ENCODE measurements around the gene COPS6.
A peak's percentile ranks its signal among the peaks of the same experiment; 100 is the strongest.

COPS6 gene

DNA sequence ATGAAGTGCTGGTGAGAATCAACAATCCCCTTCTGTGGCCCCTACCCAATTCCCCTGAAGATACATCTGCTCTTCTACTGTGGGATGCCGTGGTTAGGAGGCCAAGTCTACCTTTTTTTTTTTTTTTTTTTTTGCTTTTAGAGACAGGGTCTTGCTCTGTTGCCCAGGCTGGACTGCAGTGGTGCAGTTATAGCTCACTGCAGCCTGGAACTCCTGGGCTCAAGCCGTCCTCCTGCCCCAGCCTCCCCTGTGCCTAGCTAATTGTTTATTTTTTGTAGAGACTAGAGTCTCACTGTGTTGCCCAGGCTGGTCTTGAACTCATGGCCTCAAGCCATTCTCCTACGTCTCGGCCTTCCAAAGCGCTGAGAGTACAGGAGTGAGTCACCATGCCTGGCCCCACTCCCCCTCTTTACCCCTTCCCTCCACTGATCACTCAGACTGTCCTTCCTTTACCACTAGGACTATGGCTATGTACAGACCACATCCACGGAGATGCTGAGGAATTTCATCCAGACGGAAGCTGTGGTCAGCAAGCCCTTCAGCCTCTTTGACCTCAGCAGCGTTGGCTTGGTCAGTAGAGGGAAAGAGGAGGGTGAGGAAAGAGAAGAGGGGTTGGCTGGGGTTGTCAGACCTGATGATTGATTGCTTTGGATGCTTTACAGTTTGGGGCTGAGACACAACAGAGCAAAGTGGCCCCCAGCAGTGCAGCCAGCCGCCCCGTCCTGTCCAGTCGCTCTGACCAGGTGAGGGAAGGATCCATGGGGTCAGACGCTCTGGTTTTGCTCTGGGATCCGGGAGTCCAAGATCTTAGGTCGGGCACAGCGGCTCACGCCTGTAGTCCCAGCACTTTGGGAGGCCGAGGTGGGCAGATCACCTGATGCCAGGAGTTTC is 14.4 kb downstream of the COPS6 start:
- no peak for DNase-seq

DNA sequence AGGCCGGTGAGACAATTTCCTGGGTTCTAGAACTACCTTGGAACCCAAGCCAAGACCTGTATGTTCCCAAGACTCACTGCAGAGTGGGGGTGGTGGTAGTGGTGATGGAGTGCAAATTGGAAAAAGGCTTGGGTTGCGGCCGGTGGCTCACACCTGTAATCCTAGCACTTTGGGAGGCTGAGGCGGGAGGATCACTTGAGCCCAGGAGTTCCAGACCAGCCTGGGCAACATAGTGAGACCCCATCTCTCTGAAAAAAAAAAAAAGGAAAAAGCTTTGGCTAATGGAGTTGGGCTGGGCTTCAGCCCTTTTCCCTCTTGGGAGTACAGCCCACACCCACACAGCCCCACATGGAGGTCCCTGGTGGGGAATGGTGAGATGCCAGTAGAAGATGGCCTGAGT is 16.8 kb downstream of the COPS6 start:
- DNase-seq: no peak

DNA sequence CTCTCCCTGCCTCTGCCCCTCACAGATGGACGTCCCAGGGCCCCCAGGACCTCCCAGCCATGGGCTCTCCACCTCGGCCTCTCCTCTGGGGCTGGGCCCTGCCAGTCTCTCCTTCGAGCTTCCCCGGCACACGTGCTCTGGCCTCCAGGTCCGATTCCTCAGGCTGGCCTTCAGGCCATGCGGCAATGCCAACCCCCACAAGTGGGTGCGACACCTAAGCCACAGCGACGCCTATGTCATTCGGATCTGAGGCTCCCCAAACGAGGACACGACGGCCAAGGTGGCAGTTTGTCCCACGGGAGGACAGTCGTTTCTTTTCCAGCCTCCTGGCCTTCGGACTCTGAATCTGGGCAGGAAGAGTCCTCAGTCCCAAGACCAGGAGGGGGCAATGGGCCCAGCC is 17.9 kb downstream of the COPS6 start:
- no peak for DNase-seq

DNA sequence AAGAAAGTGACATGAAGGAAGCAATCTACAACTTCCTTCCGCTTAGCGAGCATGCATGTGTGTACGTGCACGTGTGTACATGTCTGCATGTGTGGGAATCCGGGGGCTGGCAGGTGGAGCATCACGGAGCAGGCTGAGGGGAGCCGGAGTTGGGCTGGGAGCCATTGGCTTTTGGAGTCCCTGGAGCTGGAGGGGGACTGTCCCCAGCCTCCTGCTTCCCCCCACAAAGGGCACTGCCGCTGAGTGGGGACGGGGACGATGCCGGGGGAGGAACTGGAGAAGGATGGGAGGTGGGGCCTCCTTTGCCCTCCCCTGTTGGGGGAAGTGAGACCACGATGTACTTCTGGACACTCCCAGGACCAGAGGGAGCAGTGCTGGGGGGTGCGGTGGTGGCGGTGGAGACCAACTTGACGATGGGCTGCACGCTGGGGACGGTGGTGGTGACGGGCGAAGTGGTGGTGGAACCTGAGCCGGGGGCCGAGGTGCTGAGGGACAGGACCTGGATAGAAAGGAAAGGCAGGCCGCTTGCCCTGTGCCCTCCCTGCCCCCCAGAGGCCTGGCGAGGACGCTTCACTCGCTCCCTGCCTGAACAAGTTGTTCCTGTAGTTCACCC is 18.5 kb downstream of the COPS6 start:
- DNase-seq: no peak

DNA sequence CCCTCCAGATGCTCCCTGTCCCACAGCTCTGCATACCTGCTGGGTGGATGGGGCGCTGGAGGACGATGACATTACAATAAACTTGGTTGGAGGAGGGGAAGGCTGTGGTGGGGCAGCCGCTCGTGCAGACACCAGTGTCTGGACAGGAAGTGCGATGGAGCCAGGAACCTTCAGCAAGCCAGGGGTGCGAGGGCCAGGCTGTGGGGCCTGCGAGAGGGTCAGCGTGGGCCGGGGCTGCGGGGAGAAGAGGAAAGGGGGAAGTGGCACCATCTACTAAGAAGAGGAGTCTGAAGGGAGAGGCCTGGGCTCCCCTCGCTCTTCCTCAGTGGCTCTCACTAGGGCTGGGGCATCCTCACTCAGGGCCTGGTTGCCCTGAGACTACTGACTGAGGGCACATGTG is 19.1 kb downstream of the COPS6 start:
- no peak for DNase-seq

DNA sequence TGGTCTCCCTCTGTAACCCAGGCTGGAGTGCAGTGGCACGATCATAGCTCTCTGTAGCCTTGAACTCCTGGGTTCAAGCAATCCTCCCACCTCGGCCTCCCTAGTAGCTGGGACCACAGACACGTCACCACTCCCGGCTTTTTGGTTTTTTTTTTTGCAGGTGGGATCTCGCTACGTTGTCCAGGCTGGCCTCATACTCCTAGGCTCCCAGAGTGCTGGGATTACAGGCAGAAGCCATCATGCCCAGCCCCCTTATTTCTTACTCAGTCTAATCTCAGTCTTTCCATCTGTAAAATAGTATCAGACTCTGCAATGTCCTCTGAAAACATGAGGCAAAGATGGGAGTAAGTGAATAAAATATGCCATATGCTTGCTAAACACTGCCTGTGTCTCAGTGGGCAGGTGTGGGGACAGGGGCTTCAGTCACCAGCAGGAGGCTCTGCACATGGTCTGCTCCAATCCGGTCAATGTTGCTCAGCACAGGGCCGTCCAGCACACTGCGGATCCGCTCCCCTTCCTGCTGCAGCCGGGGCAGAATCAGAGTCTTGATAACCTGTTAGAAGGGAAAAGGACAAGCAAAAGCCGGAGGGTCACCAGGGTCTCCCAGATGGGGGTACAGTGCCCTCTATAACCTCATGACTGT is 20.9 kb downstream of the COPS6 start:
- no peak for DNase-seq

DNA sequence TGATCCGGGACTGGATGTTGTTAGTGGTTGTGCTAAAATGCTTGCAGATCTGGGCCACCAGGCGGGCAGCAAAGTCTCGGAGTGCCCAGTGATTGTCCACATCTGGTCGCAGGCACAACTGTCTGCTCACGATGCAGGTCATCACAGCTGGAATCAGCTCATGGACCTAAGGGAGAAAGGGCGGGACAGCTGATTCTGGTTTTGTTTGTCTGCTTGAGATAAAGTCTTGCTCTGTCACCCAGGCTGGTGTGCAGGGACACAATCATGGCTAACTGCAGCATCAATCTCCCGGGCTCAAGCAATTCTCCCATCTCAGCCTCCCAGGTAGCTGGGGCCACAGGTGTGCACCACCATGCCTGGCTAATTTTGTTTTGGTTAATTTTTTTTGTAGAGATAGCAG is 22.4 kb downstream of the COPS6 start:
- no peak for DNase-seq

DNA sequence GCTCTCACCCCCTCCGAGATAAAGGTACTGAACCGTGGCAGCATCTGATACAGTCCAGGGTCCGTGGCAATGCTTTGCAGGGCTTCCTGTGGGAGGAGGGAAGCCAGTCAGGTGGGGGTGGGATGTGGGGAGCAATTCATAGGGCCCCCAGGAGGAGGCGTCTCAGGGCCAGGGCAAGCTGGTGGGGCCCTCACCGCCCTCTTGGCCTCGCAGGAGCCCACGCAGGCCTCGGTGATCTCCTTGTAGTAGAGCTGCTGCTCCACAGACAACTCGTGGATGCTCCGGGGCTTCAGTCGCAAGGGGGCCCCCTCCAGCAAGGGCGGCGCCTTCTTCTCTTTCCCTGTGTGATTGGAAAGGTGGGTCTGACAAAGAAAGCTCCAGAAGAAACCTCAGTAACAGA is 23.1 kb downstream of the COPS6 start:
- DNase-seq: no peak

DNA sequence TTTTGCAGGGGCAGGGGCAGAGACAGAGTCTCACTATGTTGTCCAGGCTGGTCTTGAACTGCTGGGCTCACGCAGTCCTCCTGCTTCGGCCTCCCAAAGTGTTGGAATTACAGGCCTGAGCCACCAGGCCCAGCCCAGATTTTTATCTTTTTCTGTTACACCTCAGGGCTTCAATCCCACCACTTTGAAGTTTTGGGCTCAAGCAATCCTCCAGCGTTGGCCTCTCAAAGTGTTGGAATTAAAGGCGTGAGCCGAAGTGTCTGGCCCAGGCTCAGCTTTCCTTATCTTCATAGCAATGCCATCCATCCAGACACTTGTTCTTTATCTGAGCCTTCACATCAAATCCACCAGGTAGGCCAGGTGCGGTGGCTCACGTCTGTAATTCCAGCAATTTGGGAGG is 26.3 kb downstream of the COPS6 start:
- DNase-seq: no peak

DNA sequence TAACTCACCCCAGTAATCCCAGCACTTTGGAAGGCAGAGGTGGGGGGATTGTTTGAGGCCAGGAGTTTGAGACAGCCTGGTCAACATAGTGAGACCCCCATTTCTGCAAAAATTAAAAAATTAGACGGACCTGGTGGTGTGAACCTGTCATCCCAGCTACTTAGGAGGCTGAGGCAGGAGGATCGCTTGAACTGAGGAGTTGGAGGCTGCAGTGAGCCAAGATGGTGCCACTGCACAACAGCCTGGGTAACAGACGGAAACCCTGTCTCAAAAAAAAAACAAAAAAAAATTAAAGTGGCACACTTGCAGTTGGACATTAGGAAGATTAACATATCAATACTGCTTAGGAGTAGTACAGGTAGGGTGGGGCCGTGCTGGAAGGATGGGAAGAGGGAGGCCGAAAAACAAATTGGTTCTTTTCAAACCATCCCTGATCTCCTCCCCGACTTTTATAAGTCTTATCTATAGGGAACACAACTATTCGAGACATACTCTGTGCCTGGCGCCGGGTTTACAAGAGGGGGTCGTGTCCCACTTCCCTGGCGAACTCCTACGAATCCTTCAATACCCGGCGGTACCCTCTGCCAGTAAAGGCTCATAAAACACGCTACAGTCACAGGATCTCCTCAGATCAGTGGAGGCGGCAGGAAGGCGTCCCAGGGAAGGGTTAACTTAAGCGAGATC is 29.8 kb downstream of the COPS6 start:
- no peak for DNase-seq

DNA sequence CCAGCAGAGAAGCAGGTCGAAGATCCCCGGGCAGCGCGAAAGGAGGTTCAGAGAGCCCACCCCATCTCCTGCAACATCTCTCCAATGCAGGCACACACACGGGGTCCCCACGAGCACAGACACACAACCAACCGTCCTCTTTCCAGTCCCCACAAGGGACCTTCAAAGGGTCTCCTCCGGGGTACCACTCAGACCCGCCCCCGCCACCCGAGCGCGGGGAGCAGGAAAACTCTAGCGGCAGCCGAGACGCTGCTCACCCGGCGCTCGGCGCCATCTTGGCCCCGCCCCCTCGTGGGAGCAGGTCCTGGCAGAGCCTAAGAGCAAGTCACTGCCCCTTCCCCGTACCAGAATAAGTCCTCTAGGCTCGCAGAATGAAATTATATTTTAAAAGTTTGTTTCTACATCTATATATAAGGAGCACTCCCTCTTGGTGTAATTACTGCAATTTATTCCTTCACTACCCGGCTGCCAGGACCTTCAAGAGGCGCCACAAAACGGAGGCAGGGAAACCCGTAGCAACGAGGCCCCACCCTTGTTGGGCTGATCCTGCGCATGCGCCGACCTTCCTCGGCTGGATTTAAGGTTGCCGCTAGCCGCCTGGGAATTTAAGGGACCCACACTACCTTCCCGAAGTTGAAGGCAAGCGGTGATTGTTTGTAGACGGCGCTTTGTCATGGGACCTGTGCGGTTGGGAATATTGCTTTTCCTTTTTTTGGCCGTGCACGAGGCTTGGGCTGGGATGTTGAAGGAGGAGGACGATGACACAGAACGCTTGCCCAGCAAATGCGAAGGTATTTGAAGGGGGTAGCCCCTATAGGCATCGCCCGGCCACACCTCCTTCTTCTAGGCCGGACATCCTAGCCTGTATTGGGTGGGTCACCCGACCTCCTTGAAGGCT is 30.6 kb downstream of the COPS6 start, which contains the start of the genes CNPY4 and TAF6:
Gene CNPY4, plus strand, starts transcription at position 563 of the 898 bp plus-strand sequence. Its CDS starts 111 bp downstream, at position 674.
Gene TAF6, minus strand, starts transcription at position 287 of the 898 bp plus-strand sequence. CDS start 5,149 bp downstream, outside the sequence.
- peak; percentile 90 for DNase-seq

DNA sequence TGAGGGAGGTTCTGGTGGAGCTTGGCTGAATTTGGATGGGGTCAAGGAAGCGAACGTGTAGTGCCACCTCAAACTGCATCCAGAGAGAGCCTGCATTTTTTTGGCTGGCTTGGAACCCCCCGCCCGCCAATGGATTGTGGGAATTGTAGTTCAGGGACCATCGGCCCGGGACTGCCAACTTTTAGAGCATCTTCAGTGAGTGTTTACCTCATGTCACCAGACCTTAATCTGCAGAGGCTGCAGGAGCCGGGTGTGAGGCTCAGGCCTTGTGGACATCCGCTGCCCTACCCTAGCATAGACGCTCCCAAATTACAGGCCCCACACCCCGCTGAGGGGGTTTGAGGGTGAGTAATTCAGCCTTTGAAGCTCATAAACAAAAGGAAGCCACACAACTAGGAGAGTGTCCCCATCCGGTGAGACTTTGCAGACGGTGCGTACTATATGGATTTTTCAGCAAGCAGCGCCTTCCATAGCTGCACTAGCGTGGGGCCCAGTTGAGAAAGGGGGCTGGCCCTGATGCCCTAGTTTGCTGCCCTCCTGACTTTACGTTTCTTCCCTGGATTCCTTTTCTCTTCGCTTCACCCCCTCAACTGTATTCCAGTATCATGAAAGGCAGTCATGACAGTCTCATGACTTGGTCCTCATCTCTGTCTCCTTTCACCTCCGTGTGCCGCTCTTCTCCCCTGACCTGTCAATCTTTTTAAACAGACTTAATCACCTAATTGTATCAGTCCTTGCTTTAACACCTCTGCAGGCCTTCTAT is 31.4 kb downstream of the COPS6 start:
- peak; percentile 70 for DNase-seq

DNA sequence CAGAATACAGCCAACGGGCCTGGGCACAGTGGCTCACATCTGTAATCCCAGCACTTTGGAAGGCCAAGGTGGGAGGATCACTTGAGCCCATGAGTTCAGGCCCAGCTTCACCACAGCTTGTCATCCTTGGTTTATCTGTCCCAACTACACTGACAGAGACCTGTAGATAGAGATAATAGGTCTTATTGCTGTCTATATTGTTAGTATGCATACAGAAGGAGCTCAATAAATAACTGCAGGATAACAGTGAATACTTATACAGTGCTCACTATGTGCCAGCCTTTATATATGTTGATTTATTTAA is 31.9 kb downstream of the COPS6 start:
- DNase-seq: no peak

DNA sequence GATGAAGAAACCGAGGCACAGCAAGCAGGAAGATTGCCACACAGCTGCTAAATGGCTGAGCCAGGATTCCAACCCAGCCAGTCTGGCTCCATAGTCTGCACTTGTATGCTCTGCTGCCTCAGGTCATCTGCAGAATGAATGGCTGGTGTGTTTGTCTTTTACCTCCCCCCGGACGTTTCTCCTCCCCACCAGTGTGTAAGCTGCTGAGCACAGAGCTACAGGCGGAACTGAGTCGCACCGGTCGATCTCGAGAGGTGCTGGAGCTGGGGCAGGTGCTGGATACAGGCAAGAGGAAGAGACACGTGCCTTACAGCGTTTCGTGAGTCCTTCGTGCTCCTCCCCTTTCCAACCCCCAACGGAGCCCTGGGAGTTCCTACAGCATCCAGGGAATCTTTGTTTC is 33.3 kb downstream of the COPS6 start:
- no peak for DNase-seq

DNA sequence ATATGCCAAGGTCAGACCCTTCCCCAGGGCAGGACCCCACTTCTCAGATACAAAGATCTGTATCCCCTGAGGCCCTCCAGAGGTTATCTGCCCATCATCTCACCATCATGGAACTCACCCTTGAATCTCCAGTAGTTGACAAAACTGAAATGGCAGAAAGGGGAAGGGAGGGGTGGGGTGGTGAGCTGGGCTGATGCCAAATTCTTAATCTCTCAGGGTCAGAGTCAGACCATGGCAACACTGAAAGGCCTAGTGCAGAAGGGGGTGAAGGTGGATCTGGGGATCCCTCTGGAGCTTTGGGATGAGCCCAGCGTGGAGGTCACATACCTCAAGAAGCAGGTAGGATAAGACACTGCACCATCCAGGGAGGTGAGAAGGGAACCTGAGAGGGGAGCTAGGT is 33.8 kb downstream of the COPS6 start:
- DNase-seq: no peak

DNA sequence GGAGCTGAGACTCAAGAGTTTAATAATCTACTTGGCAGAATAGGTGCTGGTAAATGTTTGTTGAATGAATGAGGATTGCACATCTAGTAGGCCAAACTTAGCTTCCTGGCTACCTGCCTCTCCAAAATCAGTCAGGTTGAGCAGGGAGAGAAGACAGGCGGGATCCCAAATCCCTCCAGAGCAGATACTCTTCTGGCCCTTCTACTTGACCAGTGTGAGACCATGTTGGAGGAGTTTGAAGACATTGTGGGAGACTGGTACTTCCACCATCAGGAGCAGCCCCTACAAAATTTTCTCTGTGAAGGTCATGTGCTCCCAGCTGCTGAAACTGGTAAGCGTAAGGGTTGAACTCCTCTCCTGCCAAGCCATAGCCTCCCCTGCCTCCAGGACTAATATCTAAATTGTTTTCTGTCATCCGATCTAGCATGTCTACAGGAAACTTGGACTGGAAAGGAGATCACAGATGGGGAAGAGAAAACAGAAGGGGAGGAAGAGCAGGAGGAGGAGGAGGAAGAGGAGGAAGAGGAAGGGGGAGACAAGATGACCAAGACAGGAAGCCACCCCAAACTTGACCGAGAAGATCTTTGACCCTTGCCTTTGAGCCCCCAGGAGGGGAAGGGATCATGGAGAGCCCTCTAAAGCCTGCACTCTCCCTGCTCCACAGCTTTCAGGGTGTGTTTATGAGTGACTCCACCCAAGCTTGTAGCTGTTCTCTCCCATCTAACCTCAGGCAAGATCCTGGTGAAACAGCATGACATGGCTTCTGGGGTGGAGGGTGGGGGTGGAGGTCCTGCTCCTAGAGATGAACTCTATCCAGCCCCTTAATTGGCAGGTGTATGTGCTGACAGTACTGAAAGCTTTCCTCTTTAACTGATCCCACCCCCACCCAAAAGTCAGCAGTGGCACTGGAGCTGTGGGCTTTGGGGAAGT is 35.8 kb downstream of the COPS6 start:
- DNase-seq: no peak

DNA sequence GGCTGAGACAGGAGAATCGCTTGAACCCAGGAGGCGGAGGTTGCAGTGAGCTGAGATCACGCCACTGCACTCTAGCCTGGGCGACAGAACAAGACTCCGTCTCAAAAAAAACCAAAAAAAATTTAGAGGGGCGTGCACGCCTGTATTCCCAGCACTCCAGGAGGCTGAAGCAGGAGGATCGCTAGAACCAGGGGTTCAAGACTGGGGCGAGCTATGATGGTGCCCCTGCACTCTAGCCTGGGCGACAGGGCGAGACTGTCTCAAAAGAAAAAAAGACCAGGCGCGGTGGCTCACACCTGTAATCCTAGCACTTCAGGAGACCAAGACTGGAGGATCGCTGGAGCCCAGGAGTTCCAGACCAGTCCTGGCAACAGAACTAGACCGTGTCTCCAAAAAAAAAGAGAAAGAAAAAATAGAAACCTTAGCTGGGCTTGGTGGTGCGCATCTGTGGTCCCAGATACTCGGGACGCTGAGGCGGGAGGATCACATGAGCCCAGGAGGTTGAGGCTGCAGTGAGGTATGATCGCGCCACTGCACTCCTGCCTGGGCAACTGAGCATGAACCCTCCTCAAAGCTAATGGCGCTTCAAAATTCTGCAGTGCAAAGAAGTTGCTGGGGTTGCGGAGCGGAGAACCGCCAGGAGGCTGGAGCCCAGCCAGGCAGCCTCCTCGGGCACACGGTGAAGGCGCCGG is 37.6 kb downstream of the COPS6 start:
- DNase-seq: no peak

DNA sequence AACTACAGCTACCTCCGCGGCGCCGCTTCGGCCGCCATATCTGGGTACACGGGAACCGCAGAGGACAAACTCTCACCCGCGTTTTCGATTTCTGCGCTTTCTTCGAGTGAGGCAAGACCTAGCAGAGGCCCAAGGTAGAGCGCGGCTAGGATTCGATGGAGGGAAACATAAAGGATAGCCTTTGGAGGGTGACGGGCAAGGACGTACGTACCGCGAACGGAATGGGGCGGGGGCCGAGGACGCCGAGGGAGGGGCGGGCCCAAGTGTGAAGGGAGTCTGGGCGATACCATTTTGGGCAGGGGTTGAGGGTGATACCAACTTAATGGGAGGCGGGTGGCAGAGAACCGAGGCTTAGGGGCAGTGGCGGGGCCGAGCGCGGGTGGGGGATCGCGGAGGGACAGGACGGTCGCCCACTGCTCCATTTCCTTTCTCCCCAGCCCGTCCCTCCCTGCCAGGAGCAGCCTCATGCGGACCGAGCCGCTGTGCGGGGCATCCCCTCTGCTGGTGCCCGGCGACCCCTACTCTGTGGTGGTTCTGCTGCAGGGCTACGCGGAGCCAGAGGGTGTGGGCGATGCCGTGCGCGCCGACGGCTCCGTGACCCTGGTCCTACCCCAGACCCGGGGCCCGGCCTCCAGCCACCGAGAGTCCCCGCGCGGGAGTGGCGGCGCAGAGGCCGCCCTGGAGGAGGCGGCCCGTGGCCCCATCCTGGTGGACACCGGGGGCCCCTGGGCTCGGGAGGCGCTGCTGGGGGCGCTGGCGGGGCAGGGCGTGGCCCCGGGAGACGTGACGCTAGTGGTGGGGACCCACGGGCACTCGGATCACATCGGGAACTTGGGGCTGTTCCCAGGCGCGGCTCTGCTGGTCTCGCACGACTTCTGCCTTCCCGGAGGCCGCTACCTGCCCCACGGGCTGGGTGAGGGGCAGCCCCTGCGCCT is 38.4 kb downstream of the COPS6 start, which contains the start of gene MBLAC1:
Gene MBLAC1, plus strand, starts transcription at position 37 of the 935 bp plus-strand sequence. Its CDS starts 429 bp downstream, at position 466.
- peak; percentile 86 for DNase-seq

Data from activated effector memory CD4-positive, alpha-beta T cell treated with Interleukin-2 at 50 U/mL for 16 hours (primary cell).